ENCODE results near the gene SERHL2. TPM values are rescaled to one million over a fixed set of nuclear protein-coding genes. Genes with fewer than 3 reads are reported as not detected.
A peak's percentile ranks its signal among the peaks of the same experiment; 100 is the strongest.
"Not testable (repeated sequence)": the region's sequence is repeated elsewhere in the genome, so short reads cannot be mapped to it uniquely, and the experiment has no call there.

The SERHL2 gene
- total RNA-seq, 1 donor: 0.73 TPM

DNA sequence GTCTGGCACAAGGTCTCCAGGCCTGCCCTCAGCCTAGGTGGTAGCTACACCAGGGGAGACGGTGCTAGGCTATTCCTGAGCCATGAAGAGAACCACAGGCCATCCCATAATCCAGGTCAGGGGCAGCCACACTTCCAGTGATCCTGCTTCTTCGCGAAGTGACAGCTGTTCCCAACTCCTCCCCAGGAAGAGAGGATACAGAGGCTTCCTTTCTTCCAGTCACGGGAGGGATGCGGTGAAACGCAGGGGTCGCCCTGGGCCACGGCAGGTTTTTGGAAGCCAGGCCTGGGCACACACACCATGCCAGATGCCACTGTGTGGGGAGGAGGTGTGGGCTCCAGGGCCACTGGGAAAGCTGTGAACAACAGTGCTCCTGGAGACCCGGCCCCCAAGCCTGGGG is 23.4 kb downstream of the SERHL2 start:
- not testable (repeated sequence) for H3K4me1 ChIP-seq (ENCODE audit: insufficient read depth, low read length); H3K9me3 ChIP-seq (ENCODE audit: low read depth, low read length); H3K4me3 ChIP-seq (ENCODE audit: low read length); H3K27me3 ChIP-seq (ENCODE audit: insufficient read depth, low read length)

DNA sequence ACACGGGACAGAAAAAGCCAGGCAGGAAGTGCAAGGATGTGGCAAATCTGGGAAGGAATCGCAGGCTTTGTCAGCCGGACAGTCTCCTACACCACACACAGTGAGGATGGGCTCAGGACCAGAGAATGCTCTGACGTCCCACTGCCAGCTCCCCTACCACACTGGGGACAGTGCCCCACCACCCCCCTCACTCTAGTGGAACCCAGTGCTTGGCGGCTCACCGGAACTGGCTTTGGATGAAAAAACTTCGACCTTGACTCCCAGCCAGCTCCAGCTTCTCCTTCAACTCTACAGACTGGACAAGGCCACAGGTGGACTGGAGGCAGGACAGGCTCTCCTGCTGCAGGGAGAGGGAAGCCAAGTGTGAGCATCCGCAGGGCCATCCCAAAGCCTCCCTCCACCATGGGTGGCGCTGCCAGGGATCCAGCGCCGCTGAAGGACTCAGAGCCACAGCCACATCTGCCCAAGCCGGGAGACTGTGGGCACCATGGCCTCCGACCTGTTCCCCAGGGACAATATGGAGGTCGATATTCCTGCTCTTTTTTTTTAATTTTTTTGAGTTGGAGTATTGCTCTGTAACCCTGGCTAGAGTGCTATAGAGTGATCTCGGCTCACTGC is 24.0 kb downstream of the SERHL2 start:
- H3K4me3 ChIP-seq (ENCODE audit: low read length): no peak overlapping the region
- H3K4me1 ChIP-seq (ENCODE audit: insufficient read depth, low read length): peaks cover 11% of the 10 kb centered on the region
- H3K27me3 ChIP-seq (ENCODE audit: insufficient read depth, low read length): no peaks in the 10 kb centered on the region
- no peaks in the 10 kb centered on the region for H3K9me3 ChIP-seq (ENCODE audit: low read depth, low read length)

GRCh38 chr22:42580040-42580439 is 26.3 kb downstream of the SERHL2 start:
- not testable (repeated sequence) for H3K4me3 ChIP-seq (ENCODE audit: low read length); H3K9me3 ChIP-seq (ENCODE audit: low read depth, low read length); H3K27me3 ChIP-seq (ENCODE audit: insufficient read depth, low read length)
- peaks cover 11% of the 10 kb centered on the region for H3K4me1 ChIP-seq (ENCODE audit: insufficient read depth, low read length)

DNA sequence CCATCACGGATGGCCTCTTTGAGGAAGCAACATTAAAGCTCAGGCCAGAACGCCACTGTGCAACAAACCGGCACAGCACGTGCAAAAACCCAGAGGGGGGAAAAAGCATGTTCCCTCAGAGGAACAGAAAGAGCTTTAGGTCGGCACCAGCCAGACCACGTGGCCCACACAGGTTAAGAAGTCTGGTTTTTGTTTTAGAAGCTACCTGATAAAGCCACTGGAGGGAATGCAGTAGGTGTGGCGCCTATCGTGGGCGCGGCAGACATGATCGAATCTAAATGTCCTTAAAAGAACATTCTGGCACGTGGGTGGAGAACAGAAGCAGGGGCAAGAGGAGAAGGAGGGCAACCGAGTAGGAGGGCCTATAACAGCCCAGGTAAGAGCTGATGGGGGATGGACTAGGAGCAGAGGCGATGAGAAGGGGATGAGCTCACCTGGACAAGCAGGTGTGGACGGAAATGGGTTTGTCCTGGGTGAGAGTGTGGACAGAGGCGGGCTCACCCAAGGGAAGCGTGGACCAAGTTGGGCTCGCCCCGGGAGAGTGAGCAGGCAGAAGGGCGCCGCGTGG is 27.5 kb downstream of the SERHL2 start:
- H3K4me3 ChIP-seq (ENCODE audit: low read length): peak overlapping the region; percentile 52
- not testable (repeated sequence) for H3K9me3 ChIP-seq (ENCODE audit: low read depth, low read length); H3K27me3 ChIP-seq (ENCODE audit: insufficient read depth, low read length)
- H3K4me1 ChIP-seq (ENCODE audit: insufficient read depth, low read length): peaks cover 18% of the 10 kb centered on the region

- H3K9me3 ChIP-seq (ENCODE audit: low read depth, low read length): no peaks in the 10 kb centered on the region
- peaks cover 26% of the 10 kb centered on the region for H3K4me1 ChIP-seq (ENCODE audit: insufficient read depth, low read length)
- no peaks in the 10 kb centered on the region for H3K27me3 ChIP-seq (ENCODE audit: insufficient read depth, low read length)
- H3K4me3 ChIP-seq (ENCODE audit: low read length): peak overlapping the region; percentile 52
Observed at GRCh38 chr22:42581762-42582716, 28.3 kb downstream of the SERHL2 start.

GRCh38 chr22:42582987-42583386 is 29.2 kb downstream of the SERHL2 start:
- no peak overlapping the region for H3K4me3 ChIP-seq (ENCODE audit: low read length)
- H3K9me3 ChIP-seq (ENCODE audit: low read depth, low read length): no peaks in the 10 kb centered on the region
- peaks cover 35% of the 10 kb centered on the region for H3K4me1 ChIP-seq (ENCODE audit: insufficient read depth, low read length)
- no peaks in the 10 kb centered on the region for H3K27me3 ChIP-seq (ENCODE audit: insufficient read depth, low read length)

DNA sequence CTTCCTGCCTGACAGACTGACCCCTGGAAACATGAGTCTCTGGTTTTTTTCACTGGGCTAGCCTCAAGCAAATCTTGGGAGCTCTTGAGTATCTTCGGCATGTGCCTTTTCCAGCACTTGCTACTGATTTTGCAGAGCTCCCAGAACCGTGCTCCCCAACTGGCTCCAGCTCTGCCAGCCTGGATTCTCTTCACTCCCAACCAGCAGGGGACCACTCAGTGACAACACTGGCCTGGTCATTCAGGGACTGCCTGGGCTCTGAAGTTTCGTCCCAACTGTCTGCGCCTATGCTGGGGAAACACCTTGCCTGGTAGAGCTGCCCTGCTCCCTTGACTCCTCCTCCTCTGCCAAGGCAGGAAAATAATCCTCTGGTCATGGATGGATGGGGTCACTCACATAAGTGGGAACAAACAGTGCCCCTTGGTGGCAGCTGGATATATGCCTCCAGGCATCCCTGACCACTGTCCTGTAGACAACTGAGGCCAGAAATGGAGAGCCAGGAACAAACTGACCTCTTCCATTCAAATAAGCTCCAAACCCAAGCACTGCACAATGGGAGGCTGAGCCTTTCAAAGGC is 30.7 kb downstream of the SERHL2 start:
- peaks cover 39% of the 10 kb centered on the region for H3K4me1 ChIP-seq (ENCODE audit: insufficient read depth, low read length)

GRCh38 chr22:42585096-42585495 is 31.3 kb downstream of the SERHL2 start:
- Histone ChIP-seq H3K27me3 (ENCODE audit: insufficient read depth, low read length) (no peaks in the 10 kb centered on the region), H3K4me3 (ENCODE audit: low read length) (no peak overlapping the region), H3K4me1 (ENCODE audit: insufficient read depth, low read length) (peaks cover 39% of the 10 kb centered on the region), H3K9me3 (ENCODE audit: low read depth, low read length) (no peaks in the 10 kb centered on the region)

More for the DNA sequence above, 30.7 kb downstream of the SERHL2 start:
- H3K27me3 ChIP-seq (ENCODE audit: insufficient read depth, low read length): no peaks in the 10 kb centered on the region
- H3K9me3 ChIP-seq (ENCODE audit: low read depth, low read length): no peaks in the 10 kb centered on the region
- H3K4me3 ChIP-seq (ENCODE audit: low read length): no peak overlapping the region

- H3K9me3 ChIP-seq (ENCODE audit: low read depth, low read length): no peaks in the 10 kb centered on the region
- no peaks in the 10 kb centered on the region for H3K27me3 ChIP-seq (ENCODE audit: insufficient read depth, low read length)
- H3K4me3 ChIP-seq (ENCODE audit: low read length): no peak overlapping the region
- peaks cover 34% of the 10 kb centered on the region for H3K4me1 ChIP-seq (ENCODE audit: insufficient read depth, low read length)
Observed at GRCh38 chr22:42586381-42586780, 32.6 kb downstream of the SERHL2 start.

DNA sequence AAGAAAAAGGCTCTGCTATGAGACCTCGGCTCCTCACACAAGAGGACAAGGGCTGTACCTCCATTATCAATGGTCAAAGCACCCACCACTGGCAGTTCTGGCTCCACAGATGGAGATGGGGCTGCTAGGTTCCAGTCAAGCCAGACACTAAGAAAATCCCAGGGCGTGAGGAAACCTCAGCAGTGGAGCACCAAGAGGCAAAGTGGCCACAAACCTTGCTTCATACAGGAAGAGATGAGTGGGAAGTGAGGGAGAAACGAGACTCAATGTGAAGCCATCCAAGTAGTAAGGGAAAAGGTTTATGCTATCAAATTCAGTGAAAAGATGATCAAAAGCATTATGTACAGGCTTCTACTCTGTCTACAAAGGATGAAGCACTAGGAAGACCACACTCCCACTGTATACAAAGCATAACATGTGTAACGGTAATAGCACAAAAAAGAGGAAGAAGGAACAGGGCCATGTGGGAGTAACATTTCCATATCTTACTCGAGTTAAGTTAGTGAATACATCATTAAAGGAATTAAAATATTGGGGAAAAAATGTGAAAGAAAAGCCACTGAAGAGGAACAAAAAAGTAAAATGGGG is 33.9 kb downstream of the SERHL2 start:
- H3K4me3 ChIP-seq (ENCODE audit: low read length): no peak overlapping the region
- H3K9me3 ChIP-seq (ENCODE audit: low read depth, low read length): no peaks in the 10 kb centered on the region
- no peaks in the 10 kb centered on the region for H3K27me3 ChIP-seq (ENCODE audit: insufficient read depth, low read length)
- peaks cover 28% of the 10 kb centered on the region for H3K4me1 ChIP-seq (ENCODE audit: insufficient read depth, low read length)

DNA sequence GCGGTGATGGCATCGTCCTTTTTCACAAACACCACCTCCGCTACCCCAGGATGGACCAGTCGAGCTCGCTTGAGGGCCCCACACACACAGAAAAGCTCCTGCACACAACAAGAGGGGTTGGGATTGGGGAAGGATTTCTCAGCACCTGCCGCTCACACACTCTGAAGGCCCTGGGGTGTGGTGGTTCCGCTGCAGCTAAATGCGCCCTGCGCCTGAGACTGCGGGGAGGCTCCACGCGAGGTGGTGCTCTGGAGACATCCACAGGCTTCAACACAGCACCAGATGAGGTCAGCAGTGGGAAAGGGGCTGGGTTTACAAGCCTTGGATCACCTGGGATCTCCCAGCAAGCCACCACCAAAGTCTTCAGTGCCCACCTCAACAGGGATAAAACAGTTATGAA is 38.2 kb downstream of the SERHL2 start:
- Histone ChIP-seq H3K27me3 (ENCODE audit: insufficient read depth, low read length) (no peaks in the 10 kb centered on the region), H3K9me3 (ENCODE audit: low read depth, low read length) (no peaks in the 10 kb centered on the region), H3K4me1 (ENCODE audit: insufficient read depth, low read length) (peaks cover 14% of the 10 kb centered on the region), H3K4me3 (ENCODE audit: low read length) (no peak overlapping the region)

DNA sequence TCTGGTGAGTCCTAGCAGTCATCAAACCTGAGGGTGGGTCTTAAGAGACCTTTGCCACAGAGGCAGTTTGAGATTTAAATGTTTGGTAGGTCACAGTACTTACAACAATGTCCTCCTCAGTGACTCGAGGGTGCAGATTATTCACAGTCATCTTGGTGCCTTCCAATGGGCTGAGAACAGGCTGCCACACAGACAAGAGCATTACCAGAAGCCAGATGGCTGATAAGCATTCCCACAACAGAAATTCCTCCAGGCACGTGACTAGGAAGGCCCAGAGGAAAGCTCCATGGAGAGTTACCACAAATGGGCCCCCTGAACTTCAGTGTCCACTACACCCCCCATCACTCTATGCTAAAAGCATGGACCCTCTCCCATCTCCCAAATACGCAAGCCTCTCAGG is 41.7 kb downstream of the SERHL2 start:
- Histone ChIP-seq H3K4me3 (ENCODE audit: low read length) (no peak overlapping the region), H3K27me3 (ENCODE audit: insufficient read depth, low read length) (no peaks in the 10 kb centered on the region), H3K4me1 (ENCODE audit: insufficient read depth, low read length) (no peaks in the 10 kb centered on the region), H3K9me3 (ENCODE audit: low read depth, low read length) (no peaks in the 10 kb centered on the region)

- Histone ChIP-seq H3K27me3 (ENCODE audit: insufficient read depth, low read length) (no peaks in the 10 kb centered on the region), H3K4me3 (ENCODE audit: low read length) (no peak overlapping the region), H3K4me1 (ENCODE audit: insufficient read depth, low read length) (no peaks in the 10 kb centered on the region), H3K9me3 (ENCODE audit: low read depth, low read length) (no peaks in the 10 kb centered on the region)
Observed at GRCh38 chr22:42596336-42596735, 42.6 kb downstream of the SERHL2 start.

GRCh38 chr22:42596863-42597530 is 43.2 kb downstream of the SERHL2 start:
- no peaks in the 10 kb centered on the region for H3K9me3 ChIP-seq (ENCODE audit: low read depth, low read length)
- no peaks in the 10 kb centered on the region for H3K27me3 ChIP-seq (ENCODE audit: insufficient read depth, low read length)
- H3K4me3 ChIP-seq (ENCODE audit: low read length): no peak overlapping the region
- no peaks in the 10 kb centered on the region for H3K4me1 ChIP-seq (ENCODE audit: insufficient read depth, low read length)
